H1 (cell line): ENCODE results near the gene NEU4.
"Not testable (repeated sequence)": the region's sequence is repeated elsewhere in the genome, so short reads cannot be mapped to it uniquely, and the experiment has no call there.

Experiments
- ATF3 ChIP-seq: IDR thresholded peaks from 2 replicates; pipeline ENCODE4 v1.6.1; 2011; ENCODE audit warnings: low read depth, mild to moderate bottlenecking, low read length; ENCODE audit not compliant: insufficient read depth
- CBX8 ChIP-seq: fragments of 300-800, 300-1000 bp; sonication (generic); IDR thresholded peaks from 2 replicates; pipeline ENCODE4 v1.7.1; 2016; ENCODE audit warnings: low read depth, low read length, borderline replicate concordance
- CEBPB ChIP-seq: IDR thresholded peaks from 2 replicates; pipeline ENCODE4 v1.6.1; 2012; ENCODE audit warnings: low read depth, low read length
- CTCF ChIP-seq, 3 experiments: IDR thresholded peaks; 1 replicate in 2 of 3; 2 replicates in 1 of 3; pipeline versions ENCODE4 v1.5.1 to v1.6.1; 2011; ENCODE audit warnings: low read length in 3 of 3, mild to moderate bottlenecking in 3 of 3, inconsistent platforms in 2 of 3, low read depth in 1 of 3, moderate library complexity in 1 of 3; ENCODE audit not compliant: insufficient read depth in 1 of 3; ENCODE audit errors: control extremely low read depth in 1 of 3
- HDAC2 ChIP-seq, 2 experiments: fragments of 300-600 bp in 1 of 2; sonication (generic) in 1 of 2; IDR thresholded peaks; 2 replicates each; pipeline ENCODE4 v1.6.1; 2011 to 2012; ENCODE audit warnings: low read depth in 2 of 2, low read length in 2 of 2, mild to moderate bottlenecking in 2 of 2, moderate library complexity in 2 of 2, borderline replicate concordance in 1 of 2, inconsistent platforms in 1 of 2
- HDAC6 ChIP-seq: IDR thresholded peaks from one replicate; pipeline ENCODE4 v1.7.1; 2012; ENCODE audit warnings: low read depth, mild to moderate bottlenecking, inconsistent platforms, low read length, moderate library complexity
- POLR2A ChIP-seq, 2 experiments: IDR thresholded peaks; 1 replicate in 1 of 2; 2 replicates in 1 of 2; pipeline ENCODE4 v1.6.1; 2011; ENCODE audit warnings: low read depth in 2 of 2, low read length in 2 of 2, mild to moderate bottlenecking in 2 of 2; ENCODE audit errors: control extremely low read depth in 1 of 2

- not testable (repeated sequence) for TF ChIP-seq HDAC2 (IDR thresholded peaks at IDR 0.05; ENCODE audit: borderline replicate concordance in 1 of 2, low read depth in 2 of 2, low read length in 2 of 2); POLR2A (IDR thresholded peaks at IDR 0.05; ENCODE audit: control extremely low read depth in 1 of 2, low read depth in 2 of 2, low read length in 2 of 2); CTCF (IDR thresholded peaks at IDR 0.05; ENCODE audit: control extremely low read depth in 1 of 3, insufficient read depth in 1 of 3, low read depth in 1 of 3, low read length in 3 of 3); ATF3; HDAC6; CEBPB; CBX8
Observed at GRCh38 chr2:241833756-241834526, 24.9 kb downstream of the NEU4 start.
